NCI-H1930 (cell line): ENCODE measurements around the gene RPS23.

Experiments used
- DNase-seq, 2 experiments: peaks; one replicate each; lab custom pipeline; 2025; lab: John Stamatoyannopoulos, UW

The RPS23 gene

DNA sequence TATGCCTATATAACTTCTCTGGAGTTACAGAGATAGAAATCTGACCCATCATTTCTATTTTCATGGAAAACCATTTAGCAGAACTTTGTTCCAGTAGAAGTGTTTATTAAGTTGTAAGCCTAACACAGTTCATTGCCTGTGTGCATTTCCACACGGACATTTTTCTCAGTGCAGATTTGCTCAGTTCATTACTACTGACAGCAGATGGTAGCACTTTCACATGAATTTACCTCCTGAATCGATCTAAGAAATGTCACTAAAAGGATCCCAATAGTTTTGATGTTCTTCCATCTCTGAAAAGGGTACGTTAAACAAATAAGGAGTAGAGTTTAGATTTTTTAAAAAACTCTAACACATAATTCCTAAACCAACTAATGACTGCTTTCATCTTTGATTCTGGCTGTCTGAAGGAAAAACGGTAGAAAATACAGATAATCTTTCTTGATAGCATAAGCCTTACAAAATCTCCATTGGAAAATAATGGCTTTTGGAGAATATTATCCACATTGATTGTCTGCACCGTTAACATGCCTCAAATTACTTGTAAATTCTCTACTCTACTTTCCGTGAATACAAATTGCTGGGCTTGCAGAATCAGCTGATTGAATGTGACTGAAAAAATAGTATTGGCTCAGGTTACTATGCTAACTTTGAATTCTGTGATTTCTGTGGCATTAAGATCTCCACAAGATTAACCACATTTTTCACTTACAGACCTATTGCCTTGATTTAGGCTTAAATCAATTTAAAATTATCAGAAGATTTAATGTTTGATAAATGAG, 33.1 kb downstream of the RPS23 start:
- DNase-seq: no peak

GRCh38 chr5:82244151-82244550, 34.0 kb downstream of the RPS23 start:
- DNase-seq: no peak

- no peak for DNase-seq
These were observed 43.3 kb downstream of the RPS23 start for GRCh38 chr5:82234885-82235284.

GRCh38 chr5:82225525-82226172, 52.5 kb downstream of the RPS23 start:
- peak; percentile 2 to 26 for DNase-seq
